GM23338 (cell line): ENCODE results near the gene CDHR5. TPM values are rescaled to one million over a fixed set of nuclear protein-coding genes. Genes with fewer than 3 reads are reported as not detected.

Experiments
- CREB1 ChIP-seq: fragments of 250-450 bp; sonication (Bioruptor Pico); IDR thresholded peaks from 2 replicates; pipeline ENCODE4 v1.5.0; 2020; ENCODE audit warnings: low read depth, mild to moderate bottlenecking, moderate library complexity
- EZH2 ChIP-seq: fragments of 200-600 bp; sonication (generic); IDR thresholded peaks from one replicate; pipeline ENCODE4 v1.8.0; 2017; ENCODE audit warnings: antibody characterized with exemption, mild to moderate bottlenecking, low read depth; ENCODE audit not compliant: unreplicated experiment
- JUNB ChIP-seq: IDR thresholded peaks from one replicate; pipeline ENCODE4 v1.6.1; 2016; ENCODE audit warnings: antibody characterized with exemption; ENCODE audit not compliant: unreplicated experiment
- POLR2AphosphoS5 ChIP-seq: IDR thresholded peaks from 2 replicates; pipeline ENCODE4 v1.6.1; 2016; ENCODE audit warnings: antibody characterized with exemption, low read depth
- REST ChIP-seq: IDR thresholded peaks from one replicate; pipeline ENCODE4 v1.6.1; 2018; ENCODE audit warnings: antibody characterized with exemption; ENCODE audit not compliant: unreplicated experiment
- STAT1 ChIP-seq: IDR thresholded peaks from one replicate; pipeline ENCODE4 v1.6.1; 2016; ENCODE audit warnings: antibody characterized with exemption; ENCODE audit not compliant: unreplicated experiment
- ZNF114 ChIP-seq: fragments of 250-450 bp; sonication (Bioruptor Pico); IDR thresholded peaks from 2 replicates; pipeline ENCODE4 v1.5.0; 2020; ENCODE audit warnings: mild to moderate bottlenecking, moderate library complexity
- ZNF462 ChIP-seq: fragments of 250-450 bp; sonication (Bioruptor Pico); IDR thresholded peaks from 2 replicates; pipeline ENCODE4 v1.5.0; 2020; ENCODE audit warnings: mild to moderate bottlenecking, moderate library complexity
- polyA plus RNA-seq: library from polyadenylated mRNA; unstranded; fragments of >200 nt; fragmentation: Nextera tagmentation; extraction: Ambion mirVana; gene quantifications from 2 replicates; pipeline ENCODE4 v1.2.1, GENCODE V29; 2016
- total RNA-seq: library from RNA; depleted of rRNA; stranded (reverse); fragments of >200 nt; shearing (Covaris generic); gene quantifications from 2 replicates; pipeline ENCODE4 v1.2.3, GENCODE V29; 2014

Gene CDHR5
- total and polyA plus RNA-seq, 2 experiments from 2014 or later, result not detected

DNA sequence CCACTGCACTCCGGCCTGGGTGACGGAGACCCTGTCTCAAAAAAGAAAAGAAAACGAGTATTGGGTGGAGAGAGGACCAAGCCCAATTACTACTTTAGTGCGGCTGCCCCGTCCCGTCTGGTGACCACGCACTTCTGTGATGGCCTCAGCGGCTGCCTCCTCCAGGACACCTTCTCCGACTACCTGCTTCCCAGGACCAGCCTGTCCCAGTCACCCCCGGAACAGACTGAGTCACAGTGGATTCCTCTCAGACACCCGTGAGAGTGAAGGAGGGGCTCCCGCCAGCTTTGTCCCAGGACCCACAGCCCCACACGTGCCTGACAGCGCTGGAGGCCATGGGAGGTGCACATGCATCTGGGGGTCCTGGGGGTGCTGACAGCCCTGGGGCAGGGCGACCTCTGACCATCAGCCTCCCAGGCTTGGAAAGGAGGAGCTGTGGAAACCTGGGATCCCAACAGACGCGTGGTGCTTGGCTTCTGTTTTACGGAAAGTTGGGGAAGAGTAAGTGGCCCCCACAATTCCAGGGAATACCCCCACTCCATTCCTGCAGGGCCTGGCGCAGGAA is 17.1 kb upstream of the CDHR5 start (continued):
- TF ChIP-seq ZNF462 (CRISPR knock-in tag) (no peak), EZH2 (no peak), CREB1 (no peak), JUNB (no peak), POLR2AphosphoS5 (no peak), REST (no peak), STAT1 (no peak), ZNF114 (CRISPR knock-in tag) (no peak)
